KOPT-K1 (cell line): Measurements from ENCODE around the gene FYN.

Source experiments
- H3K27ac ChIP-seq: fragments of 200-600 bp; sonication (generic); 2 replicates; pipeline ENCODE4 v1.5.1; 2016; ENCODE audit warnings: antibody characterized with exemption, mild to moderate bottlenecking, low read depth, low read length; ENCODE audit not compliant: poor library complexity, severe bottlenecking
- H3K36me3 ChIP-seq: fragments of 200-600 bp; sonication (generic); 2 replicates; pipeline ENCODE4 v1.5.1; 2017; ENCODE audit warnings: antibody characterized with exemption, mild to moderate bottlenecking, low read length, moderate library complexity; ENCODE audit not compliant: insufficient read depth
- H3K9me3 ChIP-seq: fragments of 200-600 bp; sonication (generic); 2 replicates; pipeline ENCODE4 v1.5.1; 2017; ENCODE audit warnings: antibody characterized with exemption, low read length, mild to moderate bottlenecking; ENCODE audit not compliant: insufficient read depth, poor library complexity, severe bottlenecking

The FYN gene

DNA sequence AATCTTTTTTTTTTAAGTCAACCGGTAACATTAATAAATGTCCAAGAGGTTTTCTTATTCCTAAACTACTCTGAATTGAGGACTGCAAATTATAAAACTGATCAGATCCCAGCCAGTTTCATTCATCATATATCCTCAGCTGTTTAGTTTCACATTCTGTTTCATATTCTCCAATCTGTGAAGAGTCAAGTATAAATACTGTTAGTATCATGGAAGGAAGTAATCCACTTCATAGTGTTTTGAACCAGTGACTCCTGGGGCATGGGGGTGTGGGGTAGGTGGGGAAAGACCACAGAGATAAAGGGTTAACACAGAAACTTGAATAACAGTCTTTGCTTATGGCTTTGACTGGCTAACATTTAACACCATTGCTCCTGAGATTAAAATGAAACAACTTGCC lies 69.9 kb downstream of the FYN start:
- peak overlapping the region; percentile 29 for H3K27ac ChIP-seq
- H3K36me3 ChIP-seq = no peaks in the 10 kb centered on the region
- no peaks in the 10 kb centered on the region for H3K9me3 ChIP-seq

DNA sequence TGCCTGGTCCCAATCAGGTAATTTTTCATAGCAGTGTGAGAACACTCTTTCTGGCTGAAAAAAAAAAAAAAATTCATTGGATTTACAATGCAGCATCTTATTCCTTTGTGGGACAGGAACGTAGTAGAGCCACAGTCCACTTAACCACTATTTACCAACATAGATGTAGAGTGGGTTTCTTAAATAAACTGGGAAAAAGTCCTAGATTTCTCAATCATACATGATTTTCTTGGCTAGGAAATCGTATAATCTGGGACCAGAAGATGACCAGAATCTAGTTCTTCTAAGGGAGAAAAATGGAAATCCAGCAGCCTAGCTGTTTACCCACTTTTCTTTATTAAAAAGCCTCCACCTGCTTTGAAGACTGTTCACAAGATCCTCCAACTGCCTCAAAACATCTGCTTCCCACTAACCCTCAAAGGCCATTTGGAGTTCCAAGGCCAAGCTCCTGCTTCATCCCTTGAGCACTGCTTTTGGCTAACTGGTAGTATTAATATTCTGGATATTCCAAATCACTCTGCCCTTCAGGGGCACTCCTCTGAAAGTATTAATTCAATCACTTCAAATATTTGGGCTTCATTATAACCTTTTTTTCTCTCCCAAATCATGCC lies 70.4 kb downstream of the FYN start:
- Histone ChIP-seq H3K9me3 (no peaks in the 10 kb centered on the region), H3K27ac (peak overlapping the region; percentile 29), H3K36me3 (no peaks in the 10 kb centered on the region)

DNA sequence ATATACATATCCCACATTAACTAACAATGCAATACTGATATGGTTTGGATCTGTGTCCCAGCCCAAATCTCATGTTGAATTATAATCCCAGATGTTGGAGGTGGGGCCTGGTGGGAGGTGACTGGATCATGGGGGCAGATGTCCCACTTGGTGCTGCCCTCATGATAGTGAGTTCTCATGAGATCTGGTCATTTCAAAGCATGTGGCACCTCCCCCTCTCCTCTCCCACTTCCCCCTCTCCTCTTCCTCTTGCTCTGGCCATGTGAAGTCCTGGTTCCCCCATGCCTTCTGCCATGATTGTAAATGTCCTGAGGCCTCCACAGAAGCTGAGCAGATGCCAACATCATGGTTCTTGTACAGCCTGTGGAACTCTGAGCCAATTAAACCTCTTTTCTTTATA lies 71.2 kb downstream of the FYN start:
- H3K36me3 ChIP-seq = no peaks in the 10 kb centered on the region
- H3K27ac ChIP-seq = no peak overlapping the region
- H3K9me3 ChIP-seq = no peaks in the 10 kb centered on the region

DNA sequence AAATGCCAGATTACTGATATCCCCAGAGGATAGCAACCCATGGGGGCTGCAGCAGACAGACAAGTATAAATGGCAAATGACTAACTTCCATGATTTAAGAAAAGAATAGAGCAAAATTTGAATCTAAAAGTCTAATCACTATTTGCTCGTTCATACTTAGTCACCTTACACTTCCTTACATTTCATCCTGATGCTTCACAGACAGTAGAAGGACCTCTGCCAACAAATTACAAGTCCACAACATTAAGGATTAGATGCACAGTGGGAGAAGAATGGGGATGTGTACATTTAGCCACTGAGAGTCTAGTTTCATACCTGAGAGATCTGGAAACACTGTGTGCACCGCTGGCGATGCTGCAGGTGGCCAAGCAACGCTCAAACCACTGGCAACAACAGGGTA lies 72.4 kb downstream of the FYN start:
- H3K9me3 ChIP-seq = no peaks in the 10 kb centered on the region
- no peak overlapping the region for H3K27ac ChIP-seq
- H3K36me3 ChIP-seq = no peaks in the 10 kb centered on the region

DNA sequence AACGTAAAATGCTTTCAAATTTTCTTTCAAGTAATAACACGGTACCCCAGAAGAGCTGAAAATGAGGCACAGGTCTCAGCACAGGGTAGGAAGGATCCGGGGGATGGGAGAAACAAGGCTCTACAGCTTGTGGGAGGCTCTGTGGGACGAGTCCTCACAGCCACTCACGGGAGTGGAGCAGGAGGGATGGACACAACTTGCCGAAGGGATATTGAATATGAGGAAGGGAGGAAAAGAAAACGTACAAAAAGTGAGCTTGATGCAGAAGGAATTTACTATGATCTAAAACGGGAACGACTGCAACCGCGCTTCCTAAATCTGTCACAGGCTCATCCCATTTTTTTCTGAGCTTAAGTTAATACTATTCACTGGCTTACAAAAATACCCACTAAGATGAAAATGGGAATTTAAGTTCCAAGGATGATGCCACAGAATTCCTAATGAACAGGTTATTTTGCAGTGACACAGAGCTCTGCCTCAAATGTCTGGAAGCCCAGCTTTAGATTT lies 72.9 kb downstream of the FYN start:
- Histone ChIP-seq H3K27ac (no peak overlapping the region), H3K36me3 (no peaks in the 10 kb centered on the region), H3K9me3 (no peaks in the 10 kb centered on the region)

DNA sequence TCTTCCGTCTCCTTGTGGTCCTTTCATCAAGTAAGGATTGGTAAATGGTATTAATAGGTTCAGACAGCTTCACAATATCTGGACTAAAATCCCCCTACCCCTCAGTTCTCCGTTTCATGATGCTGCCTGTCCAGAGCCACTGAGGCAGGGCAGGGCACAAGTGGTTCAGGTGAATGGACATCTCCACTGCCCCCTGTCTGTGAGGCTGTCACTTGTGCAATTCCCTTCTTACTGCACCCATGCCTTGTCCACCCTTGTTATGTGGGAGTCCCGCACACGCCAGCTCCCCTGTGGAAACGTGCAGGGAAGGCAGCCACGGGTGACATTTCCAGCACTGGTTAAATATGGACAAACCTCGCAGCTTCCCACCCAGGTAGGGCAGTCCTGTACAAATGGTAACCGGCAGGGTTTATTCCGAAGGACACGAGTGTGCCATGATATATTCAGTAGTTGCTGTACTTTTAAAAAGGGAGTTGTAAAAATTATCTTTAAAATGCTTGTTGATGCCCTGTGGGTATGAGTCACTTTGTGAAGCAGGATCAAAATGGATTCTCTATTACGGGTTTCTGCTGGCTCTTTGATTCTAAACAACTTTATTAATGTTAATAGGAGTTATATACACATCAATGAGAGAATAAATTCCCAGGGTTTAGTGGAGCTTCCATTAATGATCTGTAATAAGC lies 73.5 kb downstream of the FYN start:
- no peak overlapping the region for H3K27ac ChIP-seq
- H3K36me3 ChIP-seq = no peaks in the 10 kb centered on the region
- H3K9me3 ChIP-seq = no peaks in the 10 kb centered on the region

DNA sequence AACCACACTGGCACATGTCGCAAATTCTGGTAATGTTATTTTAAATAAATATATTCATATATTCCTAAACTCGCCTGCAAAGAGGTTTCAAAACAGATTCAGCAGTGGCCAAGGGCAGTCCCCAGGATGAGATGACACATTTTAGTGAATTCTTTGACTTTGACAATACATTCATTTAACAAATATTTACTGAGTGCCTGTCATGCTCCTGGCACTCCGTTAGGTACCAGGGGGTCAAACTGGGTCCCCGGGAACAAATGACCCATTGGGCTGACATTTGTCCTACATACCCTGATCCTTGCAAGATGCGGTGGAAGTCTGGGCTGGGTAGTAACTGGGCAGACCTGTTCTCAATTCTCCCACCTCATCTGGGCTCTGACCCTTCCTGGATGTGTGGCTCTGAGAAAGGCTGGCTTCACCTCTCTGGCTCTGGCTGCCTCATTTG lies 74.9 kb downstream of the FYN start:
- Histone ChIP-seq H3K27ac (no peak overlapping the region), H3K9me3 (no peaks in the 10 kb centered on the region), H3K36me3 (no peaks in the 10 kb centered on the region)

DNA sequence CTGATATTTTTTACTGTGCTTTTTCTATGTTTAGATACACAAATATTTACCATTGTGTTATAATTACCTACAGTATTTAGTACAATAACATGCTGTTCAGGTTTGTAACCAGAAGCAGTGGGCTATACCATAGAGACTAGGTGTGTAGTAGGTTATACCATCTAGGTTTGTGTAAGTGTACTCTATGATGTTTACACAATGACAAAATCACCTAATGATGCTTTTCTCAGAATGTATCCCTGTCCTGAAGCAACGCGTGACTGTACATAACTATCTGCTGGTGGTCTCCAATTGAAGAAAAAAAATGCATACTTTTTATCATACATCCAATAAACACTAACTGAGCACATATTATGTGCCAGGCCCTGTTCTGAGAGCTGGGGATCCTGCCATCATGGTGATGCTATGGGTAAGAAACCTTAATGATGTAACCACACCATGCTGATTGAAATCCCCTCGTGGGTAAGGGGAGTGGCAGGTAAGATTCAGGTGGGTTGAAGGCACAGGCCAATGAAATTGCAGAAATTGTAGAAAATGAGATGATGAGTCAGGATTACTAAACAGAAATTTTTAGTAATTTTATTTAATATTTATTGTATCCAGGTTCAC lies 76.8 kb downstream of the FYN start:
- no peak overlapping the region for H3K27ac ChIP-seq
- H3K36me3 ChIP-seq = no peaks in the 10 kb centered on the region
- no peaks in the 10 kb centered on the region for H3K9me3 ChIP-seq

DNA sequence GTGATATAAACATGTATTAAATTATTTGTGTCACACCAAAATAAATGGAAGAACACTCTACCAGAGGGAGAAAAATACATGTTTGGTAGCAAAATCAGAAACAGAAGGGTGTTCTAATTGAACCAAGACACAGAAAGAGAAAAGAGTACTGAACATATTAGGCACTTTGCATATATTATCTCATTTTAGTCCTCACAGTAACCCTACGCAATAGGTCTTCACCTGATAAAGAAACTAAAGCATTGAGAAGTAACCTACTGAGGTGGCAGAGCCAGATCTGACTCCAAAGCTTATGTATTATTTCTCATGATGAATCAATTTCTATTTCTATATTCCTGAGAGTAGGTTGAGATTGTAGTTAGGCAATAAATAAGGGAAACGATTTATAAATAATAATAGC lies 77.7 kb downstream of the FYN start:
- Histone ChIP-seq H3K36me3 (no peaks in the 10 kb centered on the region), H3K9me3 (no peaks in the 10 kb centered on the region), H3K27ac (no peak overlapping the region)

DNA sequence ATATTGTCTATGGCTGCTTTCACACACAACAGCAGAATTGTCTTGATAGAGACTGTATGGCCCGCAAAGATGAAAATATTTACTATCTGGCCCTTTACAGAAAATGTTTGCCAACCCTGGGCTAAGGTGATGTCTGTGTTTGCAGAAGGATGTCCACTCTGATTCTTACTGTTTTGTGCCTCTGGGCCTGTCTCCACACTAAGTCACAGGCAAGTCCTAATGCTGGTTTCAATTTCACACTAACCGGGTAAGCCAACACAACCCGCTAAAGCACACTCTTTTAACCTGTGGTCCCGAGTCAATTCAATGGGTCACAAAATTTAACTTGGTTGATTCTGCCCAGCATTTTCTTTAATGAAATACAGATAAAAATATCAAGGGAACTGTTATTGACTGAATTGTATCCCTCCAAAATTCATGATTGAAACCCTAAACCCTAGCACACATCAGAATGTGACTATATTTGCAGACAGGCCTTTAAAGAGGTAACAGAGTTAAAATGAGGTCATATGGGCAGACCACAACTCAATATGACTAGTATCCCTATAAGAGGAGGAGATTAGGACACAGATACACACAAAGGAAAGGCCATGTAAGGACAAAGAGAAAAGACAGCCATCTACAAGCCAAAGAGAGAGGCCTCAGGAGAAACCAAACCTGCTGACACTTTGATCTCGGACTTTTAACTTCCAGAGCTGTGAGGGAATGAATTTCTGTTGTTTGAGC lies 78.4 kb downstream of the FYN start:
- no peaks in the 10 kb centered on the region for H3K9me3 ChIP-seq
- H3K36me3 ChIP-seq = no peaks in the 10 kb centered on the region
- no peak overlapping the region for H3K27ac ChIP-seq

DNA sequence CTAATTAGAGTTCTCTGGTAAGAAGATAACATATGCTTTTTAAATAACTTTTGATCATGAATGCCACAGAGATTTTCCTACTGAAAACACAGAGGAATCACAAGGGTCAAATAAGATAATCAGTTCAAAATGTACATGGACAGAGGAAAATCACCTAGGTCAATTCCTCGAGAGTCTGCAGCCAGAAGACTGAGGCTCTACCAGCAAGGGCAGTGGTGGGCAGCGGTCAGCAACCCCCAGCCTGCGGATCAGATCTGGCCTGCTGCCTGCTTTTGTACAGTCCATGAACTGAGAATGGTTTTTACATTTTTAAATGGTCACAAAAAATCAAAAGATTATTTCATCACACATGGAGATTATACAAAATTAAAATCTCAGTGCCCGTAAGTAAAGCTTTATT lies 79.0 kb downstream of the FYN start:
- Histone ChIP-seq H3K27ac (no peak overlapping the region), H3K9me3 (no peaks in the 10 kb centered on the region), H3K36me3 (no peaks in the 10 kb centered on the region)

DNA sequence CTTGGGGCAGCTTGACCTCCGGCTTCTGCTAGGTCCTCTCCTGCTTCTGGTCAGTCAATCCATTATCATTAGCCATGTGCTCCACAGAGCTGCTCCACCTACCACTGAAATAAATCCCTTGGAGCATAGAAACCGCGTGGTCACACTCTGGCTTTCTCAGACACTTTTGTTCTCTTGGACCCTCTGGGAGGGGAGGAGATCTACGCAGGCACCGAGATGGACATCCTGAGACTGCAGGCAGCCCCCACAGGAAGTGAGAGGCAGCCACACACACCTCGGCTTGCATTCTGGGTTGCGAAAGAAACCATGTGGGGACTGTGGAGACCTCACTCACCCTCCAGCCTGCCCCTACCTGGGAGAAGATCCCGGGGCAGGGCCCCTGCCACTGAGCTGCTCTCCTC lies 79.5 kb downstream of the FYN start:
- no peaks in the 10 kb centered on the region for H3K36me3 ChIP-seq
- H3K27ac ChIP-seq = no peak overlapping the region

DNA sequence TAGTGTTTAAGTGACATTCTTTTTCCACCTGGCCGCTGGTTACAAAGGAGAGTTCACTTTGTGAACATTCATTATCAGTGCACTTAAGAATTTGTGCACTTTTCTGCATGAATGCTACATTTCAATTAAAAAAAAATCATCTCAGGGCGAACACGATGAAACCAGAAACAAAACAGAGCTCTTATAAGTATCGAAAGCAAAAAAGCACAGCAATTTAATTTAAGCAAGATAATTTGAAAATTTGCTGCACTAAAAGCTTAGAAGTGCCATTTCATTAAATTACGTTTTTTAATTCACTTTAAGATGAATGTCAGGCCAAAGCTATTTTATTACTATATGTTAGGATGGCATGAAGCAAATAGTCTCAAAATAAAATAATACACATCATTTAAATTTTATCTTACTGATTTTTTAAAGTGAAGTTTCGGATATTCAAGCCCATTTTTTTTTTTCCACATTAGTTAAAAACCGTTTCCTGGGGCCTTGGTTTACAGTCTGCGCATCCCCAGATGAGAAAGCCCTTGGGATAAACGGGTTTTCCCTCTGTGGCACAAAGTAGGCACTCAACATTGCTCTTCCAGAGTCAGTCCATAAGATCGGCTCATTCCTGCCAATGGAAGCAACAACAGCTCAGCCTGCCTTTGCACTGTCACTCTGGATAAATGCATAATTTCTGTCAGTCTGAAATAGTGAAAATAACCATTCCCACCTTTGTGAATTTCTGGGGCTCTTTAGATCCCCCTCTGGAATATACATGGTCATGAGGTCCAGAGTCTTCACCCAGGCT lies 80.1 kb downstream of the FYN start:
- Histone ChIP-seq H3K9me3 (no peaks in the 10 kb centered on the region), H3K36me3 (no peaks in the 10 kb centered on the region), H3K27ac (no peak overlapping the region)

More for the DNA sequence above, 79.5 kb downstream of the FYN start:
- no peaks in the 10 kb centered on the region for H3K9me3 ChIP-seq

DNA sequence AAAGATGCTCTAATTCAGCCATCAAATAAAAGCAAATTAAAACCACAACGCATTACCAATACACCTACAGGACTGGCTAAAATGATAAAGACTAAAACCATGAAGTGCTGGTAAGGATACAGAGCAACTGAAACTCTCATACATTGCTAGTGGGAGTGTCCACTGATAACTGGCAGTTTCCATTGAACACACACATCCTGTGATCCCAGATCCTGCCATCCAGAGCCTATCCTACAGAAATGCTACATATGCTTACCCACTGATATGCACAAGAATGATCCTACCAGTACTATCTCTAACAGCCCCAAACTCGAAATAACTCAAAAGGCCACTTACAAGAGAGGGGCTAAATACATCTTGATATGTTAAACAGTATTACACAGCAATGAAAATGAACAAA lies 81.0 kb downstream of the FYN start:
- Histone ChIP-seq H3K9me3 (no peaks in the 10 kb centered on the region), H3K36me3 (no peaks in the 10 kb centered on the region), H3K27ac (no peak overlapping the region)

DNA sequence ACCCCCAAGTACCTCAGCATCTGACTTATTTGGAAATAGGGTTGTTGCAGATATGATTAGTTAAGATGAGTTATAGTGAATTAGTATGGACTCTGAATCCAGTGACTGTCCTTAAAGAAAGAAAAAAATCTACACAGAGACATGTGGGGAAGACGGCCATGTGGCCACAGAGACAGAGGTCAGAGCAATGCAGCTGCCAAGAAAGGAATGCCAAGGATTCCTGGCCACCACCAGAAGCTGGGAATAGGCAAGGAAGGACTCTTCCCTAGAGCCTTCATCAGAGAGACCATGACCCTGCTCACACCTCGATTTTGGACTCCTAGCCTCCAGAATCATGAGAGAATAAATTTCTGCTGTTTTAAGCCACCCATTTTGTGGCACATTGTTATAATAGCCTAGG lies 81.8 kb downstream of the FYN start:
- no peak overlapping the region for H3K27ac ChIP-seq
- no peaks in the 10 kb centered on the region for H3K9me3 ChIP-seq
- no peaks in the 10 kb centered on the region for H3K36me3 ChIP-seq
